HCEC 1CT (cell line): Measurements from ENCODE around the gene CCNI2.

Experiments
- DNase-seq: peaks from one replicate; pipeline ENCODE4 v3.0.0-alpha.2; 2017

CCNI2 gene, protein sequence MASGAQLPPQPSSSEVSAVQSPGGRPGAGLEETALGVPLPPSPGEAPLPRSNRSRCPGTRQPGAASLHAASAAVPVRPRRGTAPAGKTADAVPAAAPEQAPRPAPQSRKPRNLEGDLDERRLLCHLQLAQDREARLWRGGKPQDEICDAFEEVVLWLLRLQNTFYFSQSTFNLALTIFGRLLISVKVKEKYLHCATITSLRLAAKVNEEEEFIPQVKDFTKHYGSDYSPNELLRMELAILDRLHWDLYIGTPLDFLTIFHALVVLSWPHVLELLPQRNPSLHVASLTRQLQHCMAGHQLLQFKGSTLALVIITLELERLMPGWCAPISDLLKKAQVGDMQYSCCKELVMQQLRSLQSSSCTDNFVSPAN

DNA sequence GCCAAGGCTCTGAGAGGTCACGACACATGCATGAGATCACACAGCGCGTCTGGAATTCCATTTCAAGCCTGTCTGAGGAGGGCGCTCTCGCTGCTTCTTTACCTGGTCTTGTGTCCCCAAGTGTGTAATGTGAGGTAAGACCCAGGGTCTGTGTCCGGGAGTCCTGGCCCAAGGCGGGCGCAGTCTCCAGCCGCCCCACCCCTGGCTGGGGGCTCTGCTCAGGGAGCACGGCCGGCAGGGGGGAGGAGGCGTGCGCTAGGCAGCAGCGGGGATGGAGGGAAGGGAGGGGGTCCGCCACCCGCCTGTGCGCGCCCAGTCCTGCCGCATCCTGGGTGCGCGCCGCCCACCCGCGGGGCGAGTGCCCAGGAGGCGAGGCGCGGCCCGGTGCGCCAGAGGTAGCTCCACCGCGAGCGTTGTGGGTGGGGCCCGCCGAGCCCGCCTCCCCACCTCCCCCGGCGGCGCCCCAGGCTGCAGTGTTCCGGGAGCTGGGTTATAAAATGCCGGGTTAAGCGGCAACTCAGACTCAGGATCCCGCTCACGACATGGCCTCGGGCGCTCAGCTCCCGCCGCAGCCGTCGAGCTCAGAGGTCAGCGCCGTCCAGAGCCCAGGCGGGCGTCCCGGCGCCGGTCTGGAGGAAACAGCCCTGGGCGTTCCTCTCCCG is at the start of gene CCNI2:
TSS of gene CCNI2 (plus strand) at position 473 of the 662 bp plus-strand sequence. CDS start at position 543, 70 bp downstream.
- DNase-seq = no peak

DNA sequence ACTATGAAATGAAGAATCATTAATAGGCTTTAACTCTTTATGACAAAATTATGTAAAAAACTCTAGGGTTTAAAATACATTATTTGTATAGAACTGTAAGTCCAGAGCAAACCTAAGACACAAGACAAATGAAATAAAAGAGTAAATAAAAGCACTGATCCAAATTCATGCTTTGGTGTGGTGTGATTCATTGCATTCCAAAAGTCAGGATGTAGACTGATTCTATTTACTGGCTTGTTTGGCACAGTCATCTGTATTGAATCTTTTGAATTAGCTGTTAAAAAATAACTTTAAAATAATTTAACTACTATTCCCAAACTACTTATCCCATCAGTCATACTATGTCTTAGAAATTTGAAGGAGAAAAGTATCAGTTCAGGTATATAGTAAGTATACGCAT is 42.4 kb upstream of the CCNI2 start:
- DNase-seq = peak; percentile 42

DNA sequence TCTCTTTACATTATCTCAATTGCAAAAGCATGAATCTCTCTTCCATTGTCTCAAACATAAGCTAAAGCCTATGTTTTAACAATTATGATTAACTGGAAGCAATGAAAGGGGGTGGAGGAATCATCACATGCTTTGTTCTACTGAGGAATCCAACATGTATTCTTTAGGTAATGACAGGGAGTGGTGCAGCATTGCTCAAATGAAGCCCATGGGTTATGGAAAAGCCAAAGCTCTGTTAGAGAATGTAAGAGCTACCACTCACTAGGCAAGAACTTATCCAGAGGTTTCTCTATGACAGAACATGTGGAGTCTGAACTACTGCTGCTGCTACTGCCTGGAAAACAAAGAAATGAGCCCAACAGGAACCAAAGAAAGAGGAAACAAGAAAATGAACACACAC is 38.6 kb upstream of the CCNI2 start:
- no peak for DNase-seq

DNA sequence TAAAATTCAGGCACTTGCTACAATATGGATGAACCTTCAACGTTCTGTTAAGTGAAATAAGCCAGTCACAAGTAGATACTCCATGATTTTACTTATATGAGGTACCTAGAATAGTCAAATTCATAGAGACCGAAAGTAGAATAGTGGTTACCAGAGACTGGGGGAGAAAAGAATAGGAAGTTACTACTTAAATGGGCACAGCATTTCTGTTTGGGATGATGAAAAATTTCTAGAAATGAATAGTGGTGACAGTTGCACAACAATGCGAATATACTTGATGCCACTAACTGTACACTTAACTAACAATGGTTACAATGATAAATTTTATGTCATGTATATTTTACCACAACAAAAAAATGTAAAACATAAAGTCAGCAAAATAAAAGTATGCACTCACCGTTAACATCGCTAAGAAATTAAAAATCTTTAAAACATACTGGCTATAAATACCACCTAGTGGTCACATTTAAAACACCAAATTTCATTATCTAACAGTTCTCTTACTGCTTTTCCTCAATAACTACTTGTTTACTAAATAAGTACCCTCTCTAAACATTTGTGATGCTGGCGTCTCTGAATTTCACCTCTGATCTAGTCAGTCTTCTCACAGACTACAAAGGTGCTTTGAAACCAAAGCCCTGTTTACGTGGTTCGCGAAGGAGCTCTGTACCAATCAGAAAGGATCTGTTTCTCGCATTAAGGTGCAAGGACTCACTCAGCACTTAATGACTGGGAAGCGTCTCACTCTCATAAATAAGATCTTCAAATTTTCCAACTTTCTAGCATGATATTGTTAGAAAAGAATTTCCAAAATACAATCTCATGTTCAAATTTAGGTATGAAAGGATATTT is 32.5 kb upstream of the CCNI2 start:
- DNase-seq = peak; percentile 7

DNA sequence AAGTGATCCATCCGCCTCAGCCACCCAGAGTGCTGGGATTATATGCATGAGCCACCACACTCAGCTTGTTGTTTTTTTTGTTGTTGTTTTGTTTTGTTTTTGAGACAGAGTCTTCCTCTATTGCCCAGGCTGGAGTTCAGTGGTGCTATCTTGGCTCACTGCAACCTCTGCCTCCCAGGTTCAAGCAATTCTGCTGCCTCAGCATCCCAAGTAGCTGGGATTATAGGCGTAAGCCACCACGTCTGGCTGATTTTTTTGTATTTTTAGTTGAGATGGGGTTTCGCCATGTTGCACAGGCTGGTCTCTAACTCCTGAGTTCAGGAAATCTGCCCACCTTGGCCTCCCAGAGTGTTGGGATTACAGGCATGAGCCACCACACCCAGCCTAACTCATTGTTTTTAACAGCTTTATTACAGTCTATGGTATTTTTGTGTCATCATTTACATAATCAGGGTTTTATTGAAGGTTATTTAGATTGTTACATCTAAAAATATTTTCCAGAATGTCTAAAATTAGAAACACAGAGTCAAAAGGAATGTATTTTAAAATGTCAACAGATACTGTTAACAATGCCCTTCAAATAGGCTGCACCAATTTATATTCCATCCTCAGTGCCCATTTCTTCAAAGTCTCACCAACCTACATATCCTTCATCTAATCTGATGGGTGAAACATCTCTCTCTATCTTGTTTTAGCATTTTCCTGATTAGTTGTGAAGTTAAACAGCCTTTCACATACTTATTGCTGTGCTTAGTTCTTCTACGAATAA is 28.5 kb upstream of the CCNI2 start:
- no peak for DNase-seq

DNA sequence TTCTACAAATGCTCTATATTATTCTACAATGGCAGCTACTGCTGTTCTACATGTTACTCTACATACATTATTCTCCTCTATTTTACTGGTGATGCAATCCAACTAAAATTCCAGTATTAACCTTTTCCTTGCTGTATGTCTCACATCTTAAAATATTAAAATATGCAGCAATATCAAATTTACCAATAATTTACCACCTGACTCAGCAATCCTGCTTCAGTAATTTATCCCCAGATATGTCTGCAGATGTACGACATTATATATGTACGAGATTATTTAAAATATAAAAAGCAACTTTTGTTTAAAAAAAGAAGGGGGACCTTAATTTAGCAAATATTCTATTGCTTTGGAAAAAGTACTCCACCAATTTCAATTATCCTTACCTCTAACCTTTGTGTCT is 21.5 kb upstream of the CCNI2 start:
- DNase-seq = no peak

DNA sequence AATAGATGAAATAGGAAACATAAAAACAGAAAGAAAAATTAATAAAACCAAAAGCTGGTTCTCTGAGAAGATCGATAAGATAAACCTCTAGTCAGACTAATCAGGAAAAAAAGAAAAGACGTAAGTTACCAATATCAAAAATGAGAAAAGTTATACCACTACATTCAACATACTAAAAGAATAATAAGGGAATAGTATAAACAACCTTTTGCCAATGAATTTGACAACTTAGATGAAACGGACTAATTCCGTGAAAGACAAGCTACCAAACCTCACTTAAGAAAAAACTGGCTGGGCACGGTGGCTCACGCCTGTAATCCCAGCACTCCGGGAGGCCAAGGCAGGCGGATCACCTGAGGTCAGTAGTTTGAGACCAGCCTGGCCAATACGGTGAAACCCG is 17.3 kb upstream of the CCNI2 start:
- DNase-seq = no peak

DNA sequence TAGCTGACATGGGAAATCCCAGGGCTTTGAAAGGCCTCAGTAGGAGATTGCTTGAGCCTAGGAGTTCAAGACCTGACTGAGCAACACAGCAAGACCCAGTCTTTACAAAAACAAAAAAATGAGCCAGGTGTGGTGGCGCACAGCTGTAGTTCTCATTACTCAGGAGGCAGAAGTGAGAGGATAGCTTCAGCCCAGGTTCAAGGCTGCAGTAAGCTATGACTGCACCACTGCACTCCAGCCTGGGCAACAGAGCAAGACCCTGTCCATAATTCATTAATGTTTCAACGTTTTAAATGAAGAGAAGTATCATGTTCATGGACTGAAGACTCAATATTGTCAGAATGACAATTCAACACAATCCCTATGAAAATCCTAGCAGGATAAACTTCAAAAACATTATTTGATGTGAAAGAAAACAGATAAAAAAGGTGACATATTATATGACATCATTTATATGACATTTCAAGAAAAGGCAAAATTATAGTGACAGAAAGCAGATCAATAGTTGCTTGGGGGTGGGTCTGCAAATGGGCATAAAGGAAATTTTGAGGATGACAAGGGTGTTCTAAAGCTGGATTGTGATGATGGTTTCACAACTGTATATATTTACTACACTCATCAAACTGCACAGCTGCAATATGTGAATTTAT is 13.6 kb upstream of the CCNI2 start:
- no peak for DNase-seq

DNA sequence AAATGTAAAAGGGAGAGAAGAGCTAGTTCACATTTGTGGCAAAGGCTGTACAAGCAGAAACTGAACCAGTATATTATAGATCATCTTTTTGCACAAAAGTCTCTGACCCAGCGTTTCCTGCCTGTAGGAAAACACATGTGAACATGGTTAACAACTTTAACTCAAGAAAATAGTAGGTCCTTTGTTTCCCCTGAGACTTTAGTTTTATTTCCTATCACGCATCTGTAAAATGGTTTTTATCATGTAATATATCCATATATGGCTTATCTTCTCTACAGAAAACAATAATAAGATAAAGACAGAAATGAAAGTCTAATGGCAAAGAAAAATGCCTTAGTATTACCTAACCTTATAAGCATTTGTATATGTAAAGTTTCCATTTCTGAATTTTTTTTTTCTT is 12.5 kb upstream of the CCNI2 start:
- no peak for DNase-seq

DNA sequence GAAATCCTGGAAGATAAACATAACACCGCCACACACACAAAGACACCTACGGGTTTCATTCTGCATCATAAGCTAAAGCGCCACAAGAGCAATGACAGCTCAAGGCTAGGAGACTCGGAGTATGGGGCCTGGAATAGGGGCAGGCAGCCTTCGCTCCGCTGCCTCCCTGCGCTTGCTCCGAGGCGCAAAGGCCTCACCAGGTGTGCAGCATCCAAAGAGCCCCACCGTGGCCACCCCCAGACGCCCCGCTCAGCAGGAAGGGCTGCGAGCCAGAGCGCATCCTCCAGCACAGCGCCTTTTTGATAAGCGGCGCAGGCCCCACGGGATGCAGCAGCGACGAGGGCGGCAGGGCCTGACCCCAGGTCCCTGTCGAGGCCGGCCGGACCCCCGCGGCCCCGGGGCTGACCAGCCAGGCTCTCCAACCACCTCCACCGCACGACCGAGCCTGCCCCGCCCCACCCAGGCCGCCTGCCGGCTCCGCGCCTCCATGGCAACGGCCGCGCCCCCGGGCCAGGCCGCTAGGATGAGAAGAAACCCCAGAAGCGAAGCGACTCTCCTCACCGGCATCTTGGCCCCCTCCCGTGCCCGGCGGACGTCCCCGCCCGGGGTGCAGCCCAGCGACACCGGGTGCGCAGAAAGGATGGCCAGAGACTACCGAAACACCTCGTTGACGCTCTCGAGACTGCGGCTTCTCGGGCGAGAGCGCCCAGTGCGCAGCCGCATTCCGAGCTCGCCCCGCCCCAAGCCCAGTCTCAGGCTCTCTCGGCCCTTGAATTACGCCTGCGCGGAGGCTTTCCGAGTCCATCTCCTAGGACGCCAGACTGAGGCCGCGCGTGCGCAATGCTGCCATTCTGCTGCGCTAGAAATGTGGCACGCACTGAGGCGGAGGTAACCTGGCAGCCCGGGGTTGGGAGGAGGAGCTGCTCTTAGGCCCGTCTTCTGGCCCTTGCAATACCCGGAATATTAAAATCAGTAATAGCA is 10.1 kb upstream of the CCNI2 start, which contains the start of gene KIF3A:
TSS of gene KIF3A (minus strand) at position 694 of the 981 bp plus-strand sequence. CDS start at position 567, 127 bp downstream.
- peak; percentile 93 for DNase-seq

DNA sequence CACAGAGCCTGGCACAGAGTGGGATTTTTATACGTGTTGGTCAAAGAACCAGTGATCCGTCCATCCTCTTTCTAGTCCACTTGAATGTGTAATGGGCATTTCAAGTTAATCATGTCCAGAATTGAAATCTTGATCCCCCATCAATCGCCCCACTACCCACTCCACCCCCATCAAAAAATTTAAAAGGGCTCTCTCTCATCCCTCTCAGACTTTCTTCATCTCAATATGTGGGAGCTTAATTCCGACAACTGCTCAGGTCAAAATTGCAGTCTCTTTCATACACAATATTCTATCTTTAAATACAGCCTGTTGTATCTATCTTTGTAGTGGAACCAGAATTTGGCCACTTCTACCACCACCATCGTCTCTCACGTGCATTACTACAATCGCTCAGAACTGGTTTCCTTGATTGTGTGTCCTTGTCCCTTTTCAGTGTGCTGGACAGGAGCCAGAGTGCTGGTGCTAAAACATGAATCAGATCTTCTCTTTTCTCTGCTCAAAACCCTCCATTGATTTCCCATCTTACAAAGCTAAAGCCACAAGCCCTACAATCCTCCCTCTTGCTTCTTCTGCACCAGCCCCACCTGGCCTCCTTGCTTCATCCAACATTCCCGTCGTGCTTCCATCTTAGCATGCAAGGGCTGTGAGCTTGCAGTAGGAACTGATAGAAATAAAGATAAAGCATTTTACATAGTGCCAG is 9.1 kb upstream of the CCNI2 start:
- DNase-seq = no peak

DNA sequence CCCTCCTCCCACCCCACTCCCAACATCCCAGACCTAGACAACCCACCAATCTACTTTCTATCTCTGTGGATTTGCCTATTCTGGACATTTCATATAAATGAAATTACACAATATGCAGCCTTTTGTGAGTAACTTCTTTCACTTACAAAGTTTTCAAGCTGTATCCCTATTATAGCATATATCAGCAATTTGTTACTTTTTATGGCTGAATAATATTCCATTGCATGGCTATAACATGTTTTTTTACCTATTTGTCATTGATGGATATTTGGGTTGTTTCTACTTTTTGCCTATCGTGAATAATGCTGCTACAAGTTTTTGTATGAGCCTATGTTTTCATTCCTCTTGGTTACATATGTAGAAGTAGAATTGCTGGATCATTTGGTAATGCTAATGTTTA is 8.0 kb upstream of the CCNI2 start:
- DNase-seq = no peak

DNA sequence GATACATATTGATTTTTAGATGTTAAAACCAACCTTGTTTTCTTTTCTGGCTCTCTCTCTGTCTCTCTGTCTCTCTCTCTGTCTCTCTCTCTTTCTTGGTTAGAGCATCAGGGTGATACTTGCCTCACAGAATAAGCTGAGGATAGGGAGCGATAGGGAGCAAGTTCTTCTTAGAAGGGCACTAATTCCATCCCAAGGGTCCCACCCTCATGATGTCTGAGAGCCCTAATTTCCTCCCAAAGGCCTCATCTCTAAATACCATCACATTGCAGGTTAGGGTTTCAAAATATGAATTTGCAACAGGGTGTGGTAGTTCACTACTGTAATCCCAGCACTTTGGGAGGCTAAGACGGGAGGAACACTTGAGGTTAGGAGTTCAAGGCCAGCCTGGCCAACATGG is 5.1 kb upstream of the CCNI2 start:
- no peak for DNase-seq

DNA sequence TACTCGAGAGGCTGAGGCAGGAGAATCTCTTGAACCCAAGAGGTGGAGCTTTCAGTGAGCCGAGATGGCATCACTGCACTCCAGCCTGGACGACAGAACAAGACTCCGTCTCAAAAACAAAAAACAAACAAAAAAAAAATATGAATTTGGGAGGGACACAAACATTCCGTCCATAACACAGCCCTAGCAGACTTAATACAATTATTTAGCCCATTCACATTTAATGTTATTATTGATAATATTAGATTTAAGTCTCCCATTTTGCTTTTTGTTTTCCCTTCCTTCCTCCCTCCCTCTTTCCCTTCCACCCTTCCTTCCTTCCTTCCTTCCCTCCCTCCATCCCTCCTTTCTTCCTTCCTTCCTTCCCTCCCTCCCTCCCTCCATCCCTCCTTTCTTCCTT is 4.6 kb upstream of the CCNI2 start:
- DNase-seq = no peak

DNA sequence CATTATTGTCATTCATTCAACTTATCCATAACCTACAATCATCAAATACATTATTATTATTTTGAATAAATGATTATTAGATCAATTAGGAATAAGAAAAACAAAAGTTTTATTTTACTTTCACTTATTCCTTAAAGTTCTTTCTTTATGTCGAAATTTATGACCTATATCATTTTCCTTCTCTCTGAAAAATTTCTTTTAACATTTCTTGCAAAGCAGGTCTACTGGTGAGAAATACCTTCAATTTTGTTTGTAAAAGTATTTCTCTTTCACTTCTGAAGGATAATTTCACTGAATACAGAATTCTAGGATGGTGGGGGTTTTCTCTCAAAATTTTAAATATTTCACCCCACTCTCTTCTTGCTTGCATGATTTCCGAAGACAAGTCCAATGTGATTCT is 2.6 kb upstream of the CCNI2 start:
- no peak for DNase-seq

DNA sequence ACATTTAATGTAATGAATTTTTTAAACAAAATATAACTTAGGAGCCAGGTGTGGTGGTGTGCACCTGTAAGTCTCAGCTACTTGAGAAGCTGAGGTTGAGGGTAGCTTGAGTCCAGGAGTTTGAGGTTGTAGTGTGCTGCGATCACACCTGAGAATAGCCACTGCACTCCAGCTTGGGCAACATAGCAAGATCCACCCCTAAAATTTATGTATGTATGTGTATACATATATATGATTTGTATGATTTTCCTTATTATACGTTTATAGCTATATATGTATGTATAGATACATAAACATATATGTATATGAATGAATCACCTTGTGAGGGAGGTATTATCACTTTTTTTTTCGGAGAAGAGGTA is 653 bp upstream of the CCNI2 start:
- DNase-seq = no peak

DNA sequence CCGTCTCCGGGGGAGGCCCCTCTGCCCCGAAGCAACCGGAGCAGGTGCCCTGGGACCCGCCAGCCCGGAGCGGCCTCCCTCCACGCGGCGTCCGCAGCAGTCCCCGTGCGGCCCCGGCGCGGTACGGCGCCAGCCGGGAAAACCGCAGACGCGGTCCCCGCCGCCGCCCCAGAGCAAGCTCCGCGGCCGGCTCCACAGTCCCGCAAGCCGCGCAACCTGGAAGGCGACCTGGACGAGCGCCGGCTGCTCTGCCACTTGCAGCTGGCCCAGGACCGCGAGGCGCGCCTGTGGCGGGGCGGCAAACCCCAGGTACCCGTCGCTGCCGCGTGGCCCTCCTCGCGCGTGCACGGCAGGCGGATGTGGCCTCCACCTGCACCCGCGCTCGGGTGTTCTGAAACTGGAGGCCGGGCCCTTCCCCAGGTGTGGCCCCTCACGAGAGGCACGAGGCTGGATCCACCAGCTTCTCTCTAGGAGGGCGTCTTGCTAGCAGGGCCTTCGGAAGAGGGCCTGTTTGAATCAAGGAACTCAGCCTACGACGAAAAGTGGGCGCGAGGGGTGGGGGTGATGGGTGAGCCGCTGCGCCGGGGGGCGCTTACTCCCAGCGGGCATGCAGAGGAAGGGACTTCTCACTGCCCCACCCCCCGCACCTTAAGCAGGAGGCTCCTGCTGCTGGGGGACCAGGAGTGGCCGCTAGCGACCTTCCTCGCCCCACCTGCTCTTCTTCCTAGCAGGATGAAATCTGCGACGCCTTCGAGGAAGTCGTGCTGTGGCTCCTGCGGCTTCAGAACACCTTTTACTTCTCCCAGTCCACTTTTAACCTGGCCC is 602 bp downstream of the CCNI2 start:
- DNase-seq = no peak

DNA sequence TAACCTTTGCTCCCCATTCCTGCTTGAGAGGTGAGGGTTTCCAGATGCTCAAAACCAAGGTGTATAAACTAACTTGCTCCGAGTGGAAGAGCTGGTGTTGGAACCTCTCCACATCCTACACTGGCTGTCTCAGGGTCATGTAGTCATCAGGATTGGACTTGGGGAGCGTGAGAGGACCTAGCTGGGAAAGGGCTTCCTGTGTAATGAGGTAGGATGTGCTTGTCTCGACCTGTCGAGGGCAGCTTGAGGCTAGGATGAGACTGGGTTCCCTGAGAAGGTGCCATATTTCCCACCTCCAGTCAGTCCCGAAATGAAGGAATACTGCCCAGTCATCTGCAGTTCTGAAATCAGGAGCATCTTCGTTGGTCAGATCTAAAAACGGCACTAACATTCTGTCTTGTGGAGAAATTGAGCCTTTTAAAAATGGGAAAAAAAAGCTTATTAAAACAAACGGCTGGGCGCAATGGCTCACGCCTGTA is 1.3 kb downstream of the CCNI2 start:
- DNase-seq = no peak

DNA sequence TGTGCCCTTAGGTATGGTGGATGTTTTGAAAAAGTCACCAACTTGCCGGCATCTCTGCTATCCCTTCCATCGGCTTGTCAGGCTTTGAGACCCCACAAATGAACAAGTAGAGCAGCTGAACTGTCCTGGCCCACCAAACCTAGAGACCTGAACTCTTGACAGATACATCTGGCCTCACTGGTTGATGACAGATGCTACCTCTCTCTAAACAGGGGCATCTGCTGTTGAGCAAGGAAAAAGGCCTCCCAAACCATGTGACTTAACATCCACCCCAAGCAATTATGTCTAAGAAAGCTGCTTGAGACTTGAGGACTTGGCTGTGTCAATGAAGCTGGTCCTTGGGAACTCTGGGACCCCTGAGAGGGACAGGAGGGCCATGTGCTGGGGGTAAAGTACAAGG is 2.3 kb downstream of the CCNI2 start:
- DNase-seq = no peak
